ENCODE measurements around the gene NDUFS1. TPM values are rescaled to one million over a fixed set of nuclear protein-coding genes. Genes with fewer than 3 reads are reported as not detected.

Gene NDUFS1
- total and polyA plus RNA-seq, 9 of the 15 experiments (the other 6 are each of a cell fraction or from before 2014, with no cell fraction given) = 75.0 to 130 (median 91.5) TPM

- H3K79me2 ChIP-seq (ENCODE audit: control insufficient read depth, insufficient read depth, low read length) = no peaks in the 10 kb centered on the region
- no peak overlapping the region for H3K4me2 ChIP-seq (ENCODE audit: insufficient read depth, low read length)
- no peak for FAIRE-seq
- no peak overlapping the region for H2AFZ ChIP-seq (ENCODE audit: low read depth, low read length)
- TF ChIP-seq ZSCAN32 (CRISPR knock-in tag; IDR thresholded peaks at IDR 0.05) = no peak
- TF ChIP-seq NEUROD1 (IDR thresholded peaks at IDR 0.05; ENCODE audit: borderline replicate concordance, low read depth, low read length, partially characterized antibody) = no peak
- BruUV-seq (replicated peaks) = no TSS peak
- no peaks in the 10 kb centered on the region for H3K9me3 ChIP-seq (replicated peaks; ENCODE audit: control insufficient read depth, insufficient read depth, low read depth, low read length)
- no peak for DNase-seq (ENCODE audit: extremely low read depth in 1 of 4, low spot score in 3 of 4)
- H3K27ac ChIP-seq (ENCODE audit: extremely low read depth, low read depth, low read length) = no peak overlapping the region
- H3K4me3 ChIP-seq = no peak overlapping the region
- ChIA-PET POLR2A (no interaction called here), CTCF (ENCODE audit: low intra/inter-chr PET ratio) (no interaction called here)
- ATAC-seq = no peak
- in situ Hi-C loops (cut with MboI) = no loop called here
- WGBS (ENCODE audit: insufficient coverage, low coverage, missing lambda C conversion rate) = 0% methylated on average over 2 of the region's 2 CpGs
- H4K20me1 ChIP-seq (replicated peaks; ENCODE audit: control insufficient read depth, insufficient read depth, low read length) = no peaks in the 10 kb centered on the region
- no peaks in the 10 kb centered on the region for H3K27me3 ChIP-seq (ENCODE audit: control insufficient read depth in 2 of 2, insufficient read depth in 2 of 2, low read length in 2 of 2)
- intact Hi-C loops (cut with micrococcal nuclease) = no loop called here
- no peaks in the 10 kb centered on the region for H3K4me1 ChIP-seq (replicated peaks in 1 of 2; ENCODE audit: control insufficient read depth in 2 of 2, insufficient read depth in 2 of 2, low read length in 2 of 2)
- no peak overlapping the region for H3K9ac ChIP-seq (ENCODE audit: insufficient read depth in 1 of 2, low read depth in 2 of 2, low read length in 2 of 2)
- no peaks in the 10 kb centered on the region for H3K36me3 ChIP-seq (ENCODE audit: control insufficient read depth, insufficient read depth, low read length)
- H3K9me1 ChIP-seq (ENCODE audit: control insufficient read depth, insufficient read depth, low read length) = no peaks in the 10 kb centered on the region
Observed at GRCh38 chr2:206193671-206194357, 34.6 kb upstream of the NDUFS1 start.

GRCh38 chr2:206192157-206192556 lies 32.9 kb upstream of the NDUFS1 start:
- BruUV-seq (replicated peaks) = no TSS peak
- Histone ChIP-seq H3K9me1 (ENCODE audit: control insufficient read depth, insufficient read depth, low read length) (no peaks in the 10 kb centered on the region), H3K9me3 (replicated peaks; ENCODE audit: control insufficient read depth, insufficient read depth, low read depth, low read length) (no peaks in the 10 kb centered on the region), H3K4me2 (ENCODE audit: insufficient read depth, low read length) (no peak overlapping the region), H3K4me1 (replicated peaks in 1 of 2; ENCODE audit: control insufficient read depth in 2 of 2, insufficient read depth in 2 of 2, low read length in 2 of 2) (no peaks in the 10 kb centered on the region), H4K20me1 (replicated peaks; ENCODE audit: control insufficient read depth, insufficient read depth, low read length) (no peaks in the 10 kb centered on the region), H3K36me3 (ENCODE audit: control insufficient read depth, insufficient read depth, low read length) (no peaks in the 10 kb centered on the region), H2AFZ (ENCODE audit: low read depth, low read length) (no peak overlapping the region), H3K79me2 (ENCODE audit: control insufficient read depth, insufficient read depth, low read length) (no peaks in the 10 kb centered on the region), H3K4me3 (no peak overlapping the region), H3K27ac (ENCODE audit: extremely low read depth, low read depth, low read length) (no peak overlapping the region), H3K27me3 (ENCODE audit: control insufficient read depth in 2 of 2, insufficient read depth in 2 of 2, low read length in 2 of 2) (no peaks in the 10 kb centered on the region), H3K9ac (ENCODE audit: insufficient read depth in 1 of 2, low read depth in 2 of 2, low read length in 2 of 2) (no peak overlapping the region)
- ATAC-seq = no peak
- intact Hi-C loops (cut with micrococcal nuclease) (no loop called here), in situ Hi-C loops (cut with MboI) (no loop called here)
- no peak for FAIRE-seq
- no peak for TF ChIP-seq ZBTB11 (CRISPR knock-in tag; IDR thresholded peaks at IDR 0.05)
- no peak for TF ChIP-seq ETS2 (tag; IDR thresholded peaks at IDR 0.05; ENCODE audit: borderline replicate concordance, poor library complexity, severe bottlenecking)
- TF ChIP-seq CGGBP1 (CRISPR knock-in tag; IDR thresholded peaks at IDR 0.05) = no peak
- no peak for DNase-seq (ENCODE audit: extremely low read depth in 1 of 4, low spot score in 3 of 4)
- ChIA-PET CTCF (ENCODE audit: low intra/inter-chr PET ratio) (no interaction called here), POLR2A (no interaction called here)
- 0% methylated on average over 3 of the region's 3 CpGs for whole genome bisulfite sequencing (ENCODE audit: insufficient coverage, low coverage, missing lambda C conversion rate)

All from K562 (cell line).